Measurements from ENCODE around the gene PROS1. TPM values are rescaled to one million over a fixed set of nuclear protein-coding genes. Genes with fewer than 3 reads are reported as not detected.

PROS1 gene
- total and polyA plus RNA-seq, 2 of the 4 experiments (the other 2 are of a cell fraction) = 1.6 to 2.8 TPM

GRCh38 chr3:94011233-94011711 lies 37.6 kb upstream of the PROS1 start:
- WGBS, 2 experiments (ENCODE audit: extremely low coverage in 2 of 2, insufficient read length in 1 of 2) = no CpG with 5 or more reads among the region's 3 CpGs
- Histone ChIP-seq H2AFZ (replicated peaks; ENCODE audit: low read length, poor library complexity) (no peak overlapping the region), H3K36me3 (ENCODE audit: control insufficient read depth, insufficient read depth, low read length) (no peaks in the 10 kb centered on the region), H2BK20ac (ENCODE audit: low read depth, low read length) (no peak overlapping the region), H3K9ac (ENCODE audit: low read depth, low read length) (no peak overlapping the region), H3K79me1 (ENCODE audit: low read depth in 1 of 2, low read length in 2 of 2) (no peaks in the 10 kb centered on the region), H3K4me3 (ENCODE audit: insufficient read depth, low read depth, low read length) (no peak overlapping the region), H3K14ac (replicated peaks; ENCODE audit: low read depth, low read length) (no peak overlapping the region), H3K9me3 (ENCODE audit: control insufficient read depth, insufficient read depth, low read length) (no peaks in the 10 kb centered on the region), H3K18ac (ENCODE audit: low read depth, low read length) (no peak overlapping the region), H3K4ac (ENCODE audit: low read depth, low read length) (no peak overlapping the region), H2BK5ac (ENCODE audit: low read depth, low read length, poor library complexity, severe bottlenecking) (no peak overlapping the region), H4K91ac (ENCODE audit: insufficient read depth, low read depth, low read length) (no peak overlapping the region), H4K20me1 (ENCODE audit: insufficient read depth, low read length) (no peaks in the 10 kb centered on the region), H2AK5ac (ENCODE audit: low read depth, low read length) (no peak overlapping the region), H3K23ac (ENCODE audit: low read depth, low read length) (no peak overlapping the region), H2BK15ac (ENCODE audit: low read depth, low read length) (no peak overlapping the region), H3K56ac (ENCODE audit: extremely low read depth, insufficient read depth, low read length) (no peak overlapping the region), H4K5ac (ENCODE audit: low read depth, low read length) (no peak overlapping the region), H2AK9ac (replicated peaks; ENCODE audit: low read depth, low read length, poor library complexity) (no peak overlapping the region), H3K9me1 (ENCODE audit: insufficient read depth, low read length) (no peaks in the 10 kb centered on the region), H3K4me1 (ENCODE audit: control insufficient read depth, insufficient read depth, low read length) (peaks cover 4% of the 10 kb centered on the region; the same call in 1 of the 2 replicates), H4K8ac (ENCODE audit: low read depth in 2 of 2, low read length in 2 of 2) (no peak overlapping the region), H3K27me3 (ENCODE audit: control insufficient read depth, insufficient read depth, low read length) (no peaks in the 10 kb centered on the region), H3K27ac (ENCODE audit: insufficient read depth, low read length) (no peak overlapping the region), H3K4me2 (ENCODE audit: low read depth, low read length) (no peak overlapping the region), H2BK120ac (ENCODE audit: low read depth, low read length) (no peak overlapping the region)
- POLR2A ChIA-PET (ENCODE audit: unreplicated experiment) = no interaction called here
- no TSS peak for BruUV-seq (replicated peaks)
- in situ Hi-C loops (cut with MboI; ENCODE audit: low sequenced_read_pairs) = no loop called here
- dilution Hi-C loops (cut with HindIII; ENCODE audit: low sequenced_read_pairs, unreplicated experiment) = no loop called here
- DNase-seq = no peak
- intact Hi-C loops (cut with micrococcal nuclease) = no loop called here
- CTCF ChIA-PET = no interaction called here
- no peak for ATAC-seq (ENCODE audit: low read depth)
- TF ChIP-seq MAZ (IDR thresholded peaks at IDR 0.05; ENCODE audit: borderline replicate concordance, low read depth, low read length) = no peak
- no peak for TF ChIP-seq USF2 (IDR thresholded peaks at IDR 0.05; ENCODE audit: low read depth, low read length)
- no peak for TF ChIP-seq RFX5 (IDR thresholded peaks at IDR 0.05; ENCODE audit: low read depth, low read length)
- TF ChIP-seq FOS (IDR thresholded peaks at IDR 0.05; ENCODE audit: low read depth, low read length) = no peak
- no peak for TF ChIP-seq MAFK (IDR thresholded peaks at IDR 0.05; ENCODE audit: low read depth, low read length)

Measured in IMR-90 (cell line).